Measurements from ENCODE around the gene PTCHD4. TPM values are rescaled to one million over a fixed set of nuclear protein-coding genes. Genes with fewer than 3 reads are reported as not detected.

PTCHD4 gene
- total and polyA plus RNA-seq, 8 donors, result 0.06 to 0.59 (median 0.20) TPM

- intact Hi-C loops (cut with DNase I), result no loop called here
- no peak for FAIRE-seq
- Histone ChIP-seq H3K4me3 (peak overlapping the region in 1 of 4 donors; percentile 23), H3K36me3 (no peaks in the 10 kb centered on the region), H3K4me1 (no peaks in the 10 kb centered on the region), H3K9me3 (no peaks in the 10 kb centered on the region), H3K27me3 (peaks cover 0 to 4% (median 0%) of the 10 kb centered on the region in 4 donors), H3K27ac (no peak overlapping the region)
- peak in 2 of 4 donors; percentile 37 to 49 for ATAC-seq
- DNase-seq, result peak in 3 of 6 donors; percentile 15 to 56 (median 55)
- TF ChIP-seq CTCF (IDR thresholded peaks at IDR 0.05), result no peak
- 1 to 2% methylated on average over 62 to 64 of the region's 64 CpGs for WGBS, 2 donors
These were observed 42.4 kb downstream of the PTCHD4 start for GRCh38 chr6:48068278-48069251.

- H3K27ac ChIP-seq, result no peak overlapping the region
- H3K27me3 ChIP-seq, result peaks cover 0 to 4% (median 0%) of the 10 kb centered on the region in 4 donors
- 10 to 20% methylated on average over 4 of the region's 4 CpGs for WGBS, 2 donors
- no peaks in the 10 kb centered on the region for H3K36me3 ChIP-seq
- no peak overlapping the region for H3K4me3 ChIP-seq
- DNase-seq (no peak), ATAC-seq (no peak), FAIRE-seq (no peak)
- H3K9me3 ChIP-seq, result no peaks in the 10 kb centered on the region
- intact Hi-C loops (cut with DNase I), result no loop called here
- no peak for TF ChIP-seq CTCF (IDR thresholded peaks at IDR 0.05)
- H3K4me1 ChIP-seq, result no peaks in the 10 kb centered on the region
These were observed 43.1 kb downstream of the PTCHD4 start for GRCh38 chr6:48067886-48068277.

GRCh38 chr6:48067148-48067712 lies 43.8 kb downstream of the PTCHD4 start:
- H3K27me3 ChIP-seq, result peaks cover 0 to 4% (median 0%) of the 10 kb centered on the region in 4 donors
- H3K36me3 ChIP-seq, result no peaks in the 10 kb centered on the region
- ATAC-seq (no peak), DNase-seq (no peak), FAIRE-seq (no peak)
- intact Hi-C loops (cut with DNase I), result no loop called here
- H3K4me1 ChIP-seq, result no peaks in the 10 kb centered on the region
- no peaks in the 10 kb centered on the region for H3K9me3 ChIP-seq
- H3K27ac ChIP-seq, result no peak overlapping the region
- 40 to 50% methylated on average over 3 of the region's 3 CpGs for WGBS, 2 donors
- TF ChIP-seq CTCF (IDR thresholded peaks at IDR 0.05), result no peak
- H3K4me3 ChIP-seq, result no peak overlapping the region

- 37 to 39% methylated on average over 3 of the region's 3 CpGs for WGBS, 2 donors
- FAIRE-seq, result no peak
- no peaks in the 10 kb centered on the region for H3K36me3 ChIP-seq
- peaks cover 0 to 4% (median 0%) of the 10 kb centered on the region in 4 donors for H3K27me3 ChIP-seq
- no peak overlapping the region for H3K27ac ChIP-seq
- no peak overlapping the region for H3K4me3 ChIP-seq
- no peak for TF ChIP-seq CTCF (IDR thresholded peaks at IDR 0.05)
- no peaks in the 10 kb centered on the region for H3K9me3 ChIP-seq
- intact Hi-C loops (cut with DNase I), result no loop called here
- DNase-seq, result no peak
- no peak for ATAC-seq
- H3K4me1 ChIP-seq, result no peaks in the 10 kb centered on the region
These were observed 49.6 kb downstream of the PTCHD4 start for GRCh38 chr6:48061265-48061990.
